GM18505 (cell line): ENCODE data around the gene MMP8.

Source experiments
- ATAC-seq: cut with Tn5 transposase; IDR thresholded peaks from one replicate; pipeline ENCODE4 v1.9.1; 2021; ENCODE audit not compliant: unreplicated experiment
- POLR2A ChIP-seq: IDR thresholded peaks from 4 replicates; pipeline ENCODE4 v1.6.1; 2011; ENCODE audit warnings: borderline replicate concordance; ENCODE audit not compliant: insufficient read depth, insufficient read length; ENCODE audit errors: extremely low read depth

Gene MMP8

GRCh38 chr11:102709201-102709945 lies 15.4 kb downstream of the MMP8 start:
- no peak for TF ChIP-seq POLR2A
- no peak for ATAC-seq

- ATAC-seq, result no peak
Measured at GRCh38 chr11:102708654-102709053, 16.1 kb downstream of the MMP8 start.

GRCh38 chr11:102705626-102706025 lies 19.1 kb downstream of the MMP8 start, which contains the start of gene MMP27:
Gene MMP27, minus strand, starts transcription at chr11:102705769. Its CDS starts 55 bp downstream, at chr11:102705714.
- no peak for TF ChIP-seq POLR2A
- ATAC-seq, result no peak

More at GRCh38 chr11:102708654-102709053, 16.1 kb downstream of the MMP8 start:
- TF ChIP-seq POLR2A, result no peak

- ATAC-seq, result no peak
- TF ChIP-seq POLR2A, result no peak
Measured at GRCh38 chr11:102704841-102705240, 19.9 kb downstream of the MMP8 start.

GRCh38 chr11:102703826-102704493 lies 20.8 kb downstream of the MMP8 start:
- ATAC-seq, result no peak
- TF ChIP-seq POLR2A, result no peak

- TF ChIP-seq POLR2A, result no peak
- ATAC-seq, result no peak
Measured at GRCh38 chr11:102695201-102695600, 29.6 kb downstream of the MMP8 start.

GRCh38 chr11:102685754-102686153 lies 39.0 kb downstream of the MMP8 start:
- TF ChIP-seq POLR2A, result no peak
- ATAC-seq, result no peak

GRCh38 chr11:102685338-102685737 lies 39.4 kb downstream of the MMP8 start:
- TF ChIP-seq POLR2A, result no peak
- ATAC-seq, result no peak

- ATAC-seq, result no peak
- no peak for TF ChIP-seq POLR2A
Measured at GRCh38 chr11:102683277-102683676, 41.5 kb downstream of the MMP8 start.

- TF ChIP-seq POLR2A, result no peak
- no peak for ATAC-seq
Measured at GRCh38 chr11:102680945-102681344, 43.8 kb downstream of the MMP8 start.

- no peak for ATAC-seq
- no peak for TF ChIP-seq POLR2A
Measured at GRCh38 chr11:102678022-102678421, 46.7 kb downstream of the MMP8 start.

- no peak for TF ChIP-seq POLR2A
- ATAC-seq, result no peak
Measured at GRCh38 chr11:102676084-102676483, 48.7 kb downstream of the MMP8 start.

- ATAC-seq, result no peak
- TF ChIP-seq POLR2A, result no peak
Measured at GRCh38 chr11:102669664-102670063, 55.1 kb downstream of the MMP8 start.
